Heart left ventricle (tissue), 16 donors: ENCODE measurements around the gene NME1. TPM values are rescaled to one million over a fixed set of nuclear protein-coding genes. Genes with fewer than 3 reads are reported as not detected.

ENCODE experiments used
- ATAC-seq, 4 donors: fragments of 200-7000 bp; cut with Tn5 transposase; one replicate each; pipeline ENCODE4 v1.9.1; 2020 to 2022; ENCODE audit warnings: moderate library complexity in 4 of 4, mild to moderate bottlenecking in 3 of 4, moderate number of reproducible peaks in 1 of 4
- DNase-seq, 5 donors: peaks; one replicate each; pipeline ENCODE4 v3.0.0-alpha.2; 2020
- H3K27ac ChIP-seq, 12 donors: fragments of 200-600 bp; sonication (generic) in 4 of 12; one replicate each; pipeline versions ENCODE4 v1.5.0 to v1.8.0; 2016 to 2022; ENCODE audit warnings: mild to moderate bottlenecking in 2 of 12
- H3K27me3 ChIP-seq, 9 donors: fragments of 200-600 bp; sonication (generic) in 2 of 9; one replicate each; pipeline versions ENCODE4 v1.5.1 to v1.8.0; 2016 to 2022; ENCODE audit warnings: mild to moderate bottlenecking in 3 of 9
- H3K36me3 ChIP-seq, 9 donors: fragments of 200-600 bp; sonication (generic) in 2 of 9; one replicate each; pipeline versions ENCODE4 v1.5.0 to v1.8.0; 2018 to 2022; ENCODE audit warnings: mild to moderate bottlenecking in 2 of 9
- H3K4me1 ChIP-seq, 12 donors: fragments of 200-600 bp; sonication (generic) in 4 of 12; one replicate each; pipeline versions ENCODE4 v1.5.0 to v1.8.0; 2016 to 2022; ENCODE audit warnings: mild to moderate bottlenecking in 3 of 12
- H3K4me3 ChIP-seq, 12 donors: fragments of 200-600 bp; sonication (generic) in 4 of 12; one replicate each; pipeline versions ENCODE4 v1.5.0 to v1.8.0; 2017 to 2022; ENCODE audit warnings: mild to moderate bottlenecking in 9 of 12, moderate library complexity in 4 of 12
- H3K9me3 ChIP-seq, 12 donors: fragments of 200-600 bp; sonication (generic) in 4 of 12; one replicate each; pipeline versions ENCODE4 v1.5.0 to v1.8.0; 2016 to 2022; ENCODE audit warnings: mild to moderate bottlenecking in 1 of 12
- POLR2A ChIP-seq, 2 donors: fragments of 450-650 bp; IDR thresholded peaks; one replicate each; pipeline ENCODE4 v1.6.1; 2017; ENCODE audit warnings: antibody characterized with exemption in 2 of 2, mild to moderate bottlenecking in 2 of 2, moderate library complexity in 2 of 2
- WGBS, 4 donors: extraction: QIAGEN DNeasy Blood & Tissue Kit in 2 of 4; methylation state at CpG; one replicate each; pipeline versions ENCODE4 v1.1.5 to v1.1.7; 2013 to 2018; 5-methylcytosine and 5-hydroxymethylcytosine counted together
- intact Hi-C, 10 donors: fragments of 100-400 bp; cut with DNase I; formaldehyde crosslinking; loops; one replicate each; pipeline versions ENCODE4 v1.11.1 to v1.14.2; 2022
- polyA plus RNA-seq, 2 donors: library from polyadenylated mRNA; stranded (reverse); fragments of 200-250 nt; gene quantifications; one replicate each; pipeline ENCODE4 v1.2.3, GENCODE V29; 2013
- total RNA-seq, 9 donors: library from RNA; depleted of rRNA in 2 of 9; stranded (reverse); fragments of >200 nt in 2 of 9; fragmentation: NEBNext Ultra II Directional in 3 of 9; extraction: Animal tissue kit (Norgen Biotek cat#: 25700) in 3 of 9; gene quantifications; one replicate each; pipeline versions ENCODE4 v1.1.0 to v1.2.4, GENCODE V29; 2016 to 2023
- TF ChIP-seq, protein P1 (sequence below), 12 donors: fragments of 200-600 bp; sonication (generic) in 4 of 12; IDR thresholded peaks; one replicate each; pipeline versions ENCODE4 v1.5.0 to v1.8.0; 2018 to 2022; ENCODE audit warnings: antibody characterized with exemption in 12 of 12, mild to moderate bottlenecking in 5 of 12
- donor health status: ischemic (EF 13 %, LVEDD 7.1; RV severe dilation, severe dysfunction).
- donor health status: healthy with polysubstance abuse.
- donor health status: DM: no; HTN: yes; CAD: no.
- donor health status: DM: no; HTN: no; CAD: no.
- donor health status: ischemic (EF 25% LVEDD 6.9; RV normal size, moderate dysfunction).
- donor health status: ischemic (EF 25% LVEDD 5.7; RV mildly dilated, moderate dysfunction).
- donor health status: healthy.
- donor health status: DM: yes; HTN: yes; CAD: no.
- donor health status: ischemic (EF 35%, LVEDD 5.7; RV mildly dilated, moderate dysfunction).
- donor health status: nonischemic (EF 11% LVEDD 7.7; RV severe dilation, severe dysfunction).
- donor health status: DM: yes; HTN: yes; CAD: no.
- donor health status: PGD.
- donor health status: ischemic (EF 29% LVEDD 5.4; RV normal size, mild dysfunction).
- donor health status: nonischemic (EF 23%, LVEDD 6.1; RV moderate dilation, normal function).

NME1 gene
- total and polyA plus RNA-seq, 11 donors: 9.2 to 157 (median 28.7) TPM

DNA sequence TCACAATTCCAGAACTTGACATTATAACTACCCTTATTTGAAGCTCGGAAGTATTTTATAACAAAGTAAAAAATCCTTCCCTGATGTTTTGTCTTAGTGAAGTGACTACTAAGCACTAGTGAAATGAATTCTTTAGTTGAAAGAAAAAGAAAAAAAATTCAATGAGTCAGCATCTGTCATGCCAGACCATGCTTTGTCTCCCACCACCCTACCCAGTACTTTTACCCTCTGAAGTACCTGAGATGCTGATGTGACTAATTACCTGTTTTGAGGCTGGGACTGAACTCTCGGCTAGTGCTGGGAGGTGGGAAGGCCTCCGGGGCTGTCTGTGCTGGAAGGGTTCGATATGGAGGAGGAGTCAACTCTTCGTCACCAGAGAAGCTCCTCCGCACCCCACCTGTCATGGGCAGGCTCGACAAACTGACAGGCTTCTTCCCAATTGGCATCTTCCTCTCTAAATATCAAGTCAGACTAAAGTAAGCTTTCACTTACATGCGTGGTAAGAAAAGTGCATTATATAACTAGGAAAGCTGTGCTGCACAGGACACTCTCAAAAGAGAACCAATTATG is 32.5 kb downstream of the NME1 start:
- DNase-seq: no peak
- no peak for ATAC-seq
- Histone ChIP-seq H3K27me3 (no peaks in the 10 kb centered on the region), H3K9me3 (no peaks in the 10 kb centered on the region), H3K36me3 (peaks cover 0 to 99% (median 85%) of the 10 kb centered on the region in 9 donors), H3K4me1 (peaks cover 0 to 4% (median 0%) of the 10 kb centered on the region in 12 donors), H3K4me3 (no peak overlapping the region), H3K27ac (no peak overlapping the region)
- WGBS, 4 donors: 91 to 96% (median 93%) methylated on average over 8 of the region's 8 CpGs
- no peak for TF ChIP-seq POLR2A (IDR thresholded peaks at IDR 0.05)
- TF ChIP-seq, protein P1, sequence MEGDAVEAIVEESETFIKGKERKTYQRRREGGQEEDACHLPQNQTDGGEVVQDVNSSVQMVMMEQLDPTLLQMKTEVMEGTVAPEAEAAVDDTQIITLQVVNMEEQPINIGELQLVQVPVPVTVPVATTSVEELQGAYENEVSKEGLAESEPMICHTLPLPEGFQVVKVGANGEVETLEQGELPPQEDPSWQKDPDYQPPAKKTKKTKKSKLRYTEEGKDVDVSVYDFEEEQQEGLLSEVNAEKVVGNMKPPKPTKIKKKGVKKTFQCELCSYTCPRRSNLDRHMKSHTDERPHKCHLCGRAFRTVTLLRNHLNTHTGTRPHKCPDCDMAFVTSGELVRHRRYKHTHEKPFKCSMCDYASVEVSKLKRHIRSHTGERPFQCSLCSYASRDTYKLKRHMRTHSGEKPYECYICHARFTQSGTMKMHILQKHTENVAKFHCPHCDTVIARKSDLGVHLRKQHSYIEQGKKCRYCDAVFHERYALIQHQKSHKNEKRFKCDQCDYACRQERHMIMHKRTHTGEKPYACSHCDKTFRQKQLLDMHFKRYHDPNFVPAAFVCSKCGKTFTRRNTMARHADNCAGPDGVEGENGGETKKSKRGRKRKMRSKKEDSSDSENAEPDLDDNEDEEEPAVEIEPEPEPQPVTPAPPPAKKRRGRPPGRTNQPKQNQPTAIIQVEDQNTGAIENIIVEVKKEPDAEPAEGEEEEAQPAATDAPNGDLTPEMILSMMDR (IDR thresholded peaks at IDR 0.05): no peak
- intact Hi-C loops: no loop called here

DNA sequence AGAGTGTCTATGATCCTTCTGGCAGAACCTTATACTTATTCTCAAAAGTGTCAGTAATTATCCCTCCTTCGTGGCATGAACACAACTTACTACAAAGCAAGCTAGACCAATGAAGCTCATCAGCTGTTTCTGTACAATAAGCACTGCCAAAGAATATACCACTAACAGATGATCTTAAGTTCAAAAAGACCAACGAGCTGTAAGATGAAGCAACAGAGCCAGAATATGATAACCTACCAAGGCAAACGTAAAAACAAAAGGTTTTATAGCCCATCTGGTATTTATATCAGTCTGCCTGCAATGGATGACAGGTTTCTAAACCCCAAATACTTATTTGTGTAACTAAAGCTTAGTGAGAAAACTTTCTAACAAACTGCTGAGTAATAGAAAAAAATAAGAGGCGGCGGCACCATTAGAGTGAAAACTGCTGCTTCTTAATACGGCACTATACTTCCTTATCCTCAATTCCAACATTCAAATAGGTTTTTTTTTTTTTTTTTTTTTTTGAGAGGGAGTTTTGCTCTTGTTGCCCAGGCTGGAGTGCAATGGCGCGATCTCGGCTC is 35.0 kb downstream of the NME1 start:
- no peak for ATAC-seq
- no peak for DNase-seq
- Histone ChIP-seq H3K4me1 (peaks cover 0 to 4% (median 0%) of the 10 kb centered on the region in 12 donors), H3K27me3 (no peaks in the 10 kb centered on the region), H3K36me3 (peaks cover 0 to 99% (median 87%) of the 10 kb centered on the region in 9 donors), H3K4me3 (no peak overlapping the region), H3K27ac (no peak overlapping the region), H3K9me3 (no peaks in the 10 kb centered on the region)
- intact Hi-C loops: no loop called here
- no peak for TF ChIP-seq POLR2A (IDR thresholded peaks at IDR 0.05)
- TF ChIP-seq, protein P1 (IDR thresholded peaks at IDR 0.05): no peak
- WGBS, 4 donors: 87 to 91% (median 88%) methylated on average over 9 of the region's 9 CpGs

DNA sequence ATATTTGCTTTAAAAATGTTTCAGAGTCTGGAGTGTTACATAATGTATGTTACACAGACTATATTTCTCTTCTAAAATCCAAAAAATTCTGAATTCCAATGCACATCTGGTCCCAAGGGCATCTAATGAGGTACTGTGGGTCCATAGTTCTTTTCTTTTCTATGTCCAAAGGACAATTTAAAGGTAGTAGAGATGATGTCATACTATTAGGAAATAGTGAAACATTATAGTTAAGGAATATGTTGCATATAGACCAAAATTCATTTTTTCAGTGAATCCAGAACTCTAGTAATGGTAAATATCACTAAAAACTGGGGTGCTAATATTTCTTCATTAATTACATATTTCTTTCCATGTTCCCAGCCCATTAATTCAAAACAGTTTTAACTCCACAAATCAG is 35.8 kb downstream of the NME1 start:
- no peak overlapping the region for H3K4me3 ChIP-seq
- TF ChIP-seq, protein P1 (IDR thresholded peaks at IDR 0.05): no peak
- no peak for TF ChIP-seq POLR2A (IDR thresholded peaks at IDR 0.05)
- intact Hi-C loops: no loop called here
- no peak for DNase-seq
- H3K27me3 ChIP-seq: no peaks in the 10 kb centered on the region
- H3K4me1 ChIP-seq: peaks cover 0 to 4% (median 0%) of the 10 kb centered on the region in 12 donors
- peak overlapping the region in 1 of 12 donors; percentile 16 for H3K27ac ChIP-seq
- H3K36me3 ChIP-seq: peaks cover 0 to 99% (median 87%) of the 10 kb centered on the region in 9 donors
- no peak for ATAC-seq
- no peaks in the 10 kb centered on the region for H3K9me3 ChIP-seq

DNA sequence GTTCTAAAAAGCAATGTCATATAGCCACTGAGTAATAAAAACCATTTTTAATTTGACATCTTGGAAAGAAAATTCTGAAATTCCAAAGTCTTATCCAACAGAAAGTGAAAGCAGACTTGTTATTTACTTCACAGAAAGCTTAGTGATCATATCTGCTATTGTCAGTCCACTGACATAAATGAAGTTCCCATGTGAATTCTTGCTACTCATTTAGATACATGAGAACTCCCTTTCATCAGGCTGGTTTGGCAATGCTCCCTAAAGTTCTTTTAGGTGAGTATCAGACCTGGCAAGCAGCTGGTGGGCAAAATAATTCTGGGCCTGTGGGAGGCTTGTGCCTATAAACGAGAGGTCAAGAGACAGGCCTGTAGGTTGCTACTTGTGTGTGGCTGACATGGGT is 36.3 kb downstream of the NME1 start:
- ATAC-seq (no peak), DNase-seq (no peak)
- Histone ChIP-seq H3K4me3 (no peak overlapping the region), H3K27ac (peak overlapping the region in 1 of 12 donors; percentile 16), H3K4me1 (peaks cover 0 to 4% (median 0%) of the 10 kb centered on the region in 12 donors), H3K9me3 (no peaks in the 10 kb centered on the region), H3K36me3 (peaks cover 0 to 99% (median 87%) of the 10 kb centered on the region in 9 donors), H3K27me3 (no peaks in the 10 kb centered on the region)
- intact Hi-C loops: no loop called here
- 41 to 67% (median 49%) methylated on average over 1 of the region's 1 CpG for WGBS, 4 donors
- TF ChIP-seq POLR2A (IDR thresholded peaks at IDR 0.05): no peak
- TF ChIP-seq, protein P1 (IDR thresholded peaks at IDR 0.05): no peak
